Measurements from ENCODE around the gene CREB1.
"Not testable (repeated sequence)": the region's sequence is repeated elsewhere in the genome, so short reads cannot be mapped to it uniquely, and the experiment has no call there.

Gene CREB1

GRCh38 chr2:207606399-207606798 is 76.6 kb downstream of the CREB1 start:
- DNase-seq (ENCODE audit: insufficient read length, low spot score) (no peak), FAIRE-seq (no peak)

GRCh38 chr2:207606829-207607228 is 77.1 kb downstream of the CREB1 start:
- FAIRE-seq (no peak), DNase-seq (ENCODE audit: insufficient read length, low spot score) (no peak)

GRCh38 chr2:207612714-207613113 is 83.0 kb downstream of the CREB1 start:
- DNase-seq (ENCODE audit: insufficient read length, low spot score) (no peak), FAIRE-seq (no peak)

GRCh38 chr2:207614824-207615223 is 85.1 kb downstream of the CREB1 start:
- no peak for DNase-seq (ENCODE audit: insufficient read length, low spot score)
- FAIRE-seq = no peak

- FAIRE-seq (no peak), DNase-seq (ENCODE audit: insufficient read length, low spot score) (no peak)
These were observed 86.4 kb downstream of the CREB1 start for GRCh38 chr2:207616185-207616584.

GRCh38 chr2:207617011-207617671 is 87.4 kb downstream of the CREB1 start:
- DNase-seq (ENCODE audit: insufficient read length, low spot score) (no peak), FAIRE-seq (no peak)

- FAIRE-seq = no peak
- peak; percentile 9 for DNase-seq (ENCODE audit: insufficient read length, low spot score)
These were observed 90.0 kb downstream of the CREB1 start for GRCh38 chr2:207619764-207620203.

GRCh38 chr2:207621501-207622039 is 91.8 kb downstream of the CREB1 start:
- DNase-seq (ENCODE audit: insufficient read length, low spot score) = no peak

GRCh38 chr2:207624185-207625013 is 94.6 kb downstream of the CREB1 start:
- peak; percentile 68 for FAIRE-seq

More at GRCh38 chr2:207621501-207622039, 91.8 kb downstream of the CREB1 start:
- no peak for FAIRE-seq

GRCh38 chr2:207625014-207625907 is 95.5 kb downstream of the CREB1 start, which contains the start of gene METTL21A:
Gene METTL21A (minus strand): TSS chr2:207625394. CDS start chr2:207624375, 1,019 bp downstream.
- FAIRE-seq = peak; percentile 82

More at GRCh38 chr2:207624185-207625013, 94.6 kb downstream of the CREB1 start:
- DNase-seq (ENCODE audit: insufficient read length, low spot score) = peak; percentile 1

GRCh38 chr2:207629553-207629952 is 99.8 kb downstream of the CREB1 start:
- FAIRE-seq = no peak
- DNase-seq (ENCODE audit: insufficient read length, low spot score) = no peak

More at GRCh38 chr2:207625014-207625907, 95.5 kb downstream of the CREB1 start, which contains the start of gene METTL21A:
- DNase-seq (ENCODE audit: insufficient read length, low spot score) = peak; percentile 71

- DNase-seq (ENCODE audit: insufficient read length, low spot score) (no peak), FAIRE-seq (no peak)
These were observed 100.7 kb downstream of the CREB1 start for GRCh38 chr2:207630491-207630890.

- FAIRE-seq (no peak), DNase-seq (ENCODE audit: insufficient read length, low spot score) (no peak)
These were observed 103.1 kb downstream of the CREB1 start for GRCh38 chr2:207632575-207633493.

- DNase-seq (ENCODE audit: insufficient read length, low spot score) = no peak
- FAIRE-seq = no peak
These were observed 103.9 kb downstream of the CREB1 start for GRCh38 chr2:207633686-207634085.

- no peak for DNase-seq (ENCODE audit: insufficient read length, low spot score)
- FAIRE-seq = no peak
These were observed 105.9 kb downstream of the CREB1 start for GRCh38 chr2:207635468-207636200.

- not testable (repeated sequence) for FAIRE-seq
These were observed 109.5 kb downstream of the CREB1 start for GRCh38 chr2:207639288-207639687.

GRCh38 chr2:207640160-207640559 is 110.4 kb downstream of the CREB1 start:
- FAIRE-seq (no peak), DNase-seq (ENCODE audit: insufficient read length, low spot score) (no peak)

More at GRCh38 chr2:207639288-207639687, 109.5 kb downstream of the CREB1 start:
- not testable (repeated sequence) for DNase-seq (ENCODE audit: insufficient read length, low spot score)

GRCh38 chr2:207640661-207641060 is 110.9 kb downstream of the CREB1 start:
- FAIRE-seq = no peak
- no peak for DNase-seq (ENCODE audit: insufficient read length, low spot score)

GRCh38 chr2:207643892-207644291 is 114.1 kb downstream of the CREB1 start:
- DNase-seq (ENCODE audit: insufficient read length, low spot score) (no peak), FAIRE-seq (no peak)
